ENCODE measurements around the gene STARD5. TPM values are rescaled to one million over a fixed set of nuclear protein-coding genes. Genes with fewer than 3 reads are reported as not detected.

Gene STARD5
- total and polyA plus RNA-seq, 10 donors = 6.4 to 18.9 (median 10.9) TPM

DNA sequence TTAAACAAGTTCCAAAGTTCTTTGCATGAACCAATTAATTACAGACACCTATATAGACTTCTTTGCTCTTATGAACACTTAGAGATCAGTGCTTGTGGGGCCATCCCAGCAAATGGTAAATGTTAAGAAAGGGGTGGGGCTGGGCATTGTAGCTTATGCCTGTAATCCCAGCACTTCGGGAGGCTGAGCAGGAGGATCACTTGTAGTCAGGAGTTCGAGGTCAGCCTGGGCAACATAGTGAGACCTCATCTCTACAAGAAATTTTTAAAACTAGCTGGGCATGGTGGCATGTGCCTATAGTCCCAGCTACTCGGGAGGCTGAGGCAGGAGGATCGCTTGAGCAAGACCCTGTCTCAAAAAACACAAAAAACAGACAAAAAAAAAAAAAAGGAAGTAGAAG is 19.4 kb upstream of the STARD5 start:
- H3K27me3 ChIP-seq (replicated peaks in 1 of 7) = no peaks in the 10 kb centered on the region
- no peak for DNase-seq
- no peaks in the 10 kb centered on the region for H3K9me3 ChIP-seq
- H3K27ac ChIP-seq = no peak overlapping the region
- no peak overlapping the region for H3K4me3 ChIP-seq
- no peak for TF ChIP-seq POLR2AphosphoS5 (IDR thresholded peaks at IDR 0.05)
- no peak for TF ChIP-seq POLR2A (IDR thresholded peaks at IDR 0.05)
- TF ChIP-seq CTCF (IDR thresholded peaks at IDR 0.05 in 8 of 11, conservative IDR thresholded peaks at IDR 0.05 in 3 of 11) = no peak
- WGBS, 5 donors = 84 to 93% (median 89%) methylated on average over 4 of the region's 4 CpGs
- H3K36me3 ChIP-seq = no peaks in the 10 kb centered on the region
- H3K4me1 ChIP-seq = peaks cover 0 to 6% (median 0%) of the 10 kb centered on the region in 6 donors
- intact Hi-C loops (cut with DNase I; ENCODE audit: low total_unique reads) = no loop called here

GRCh38 chr15:81341351-81341750 is 17.4 kb upstream of the STARD5 start:
- H3K9me3 ChIP-seq = no peaks in the 10 kb centered on the region
- DNase-seq = no peak
- no peak overlapping the region for H3K27ac ChIP-seq
- H3K4me3 ChIP-seq = no peak overlapping the region
- intact Hi-C loops (cut with DNase I; ENCODE audit: low total_unique reads) = no loop called here
- peaks cover 0 to 6% (median 0%) of the 10 kb centered on the region in 6 donors for H3K4me1 ChIP-seq
- TF ChIP-seq POLR2AphosphoS5 (IDR thresholded peaks at IDR 0.05) (no peak), POLR2A (IDR thresholded peaks at IDR 0.05) (no peak), CTCF (IDR thresholded peaks at IDR 0.05 in 8 of 11, conservative IDR thresholded peaks at IDR 0.05 in 3 of 11) (no peak)
- H3K27me3 ChIP-seq (replicated peaks in 1 of 7) = no peaks in the 10 kb centered on the region
- no peaks in the 10 kb centered on the region for H3K36me3 ChIP-seq
- 82 to 92% (median 88%) methylated on average over 4 of the region's 4 CpGs for WGBS, 5 donors

- Histone ChIP-seq H3K4me1 (peaks cover 0 to 6% (median 0%) of the 10 kb centered on the region in 6 donors), H3K27ac (no peak overlapping the region), H3K36me3 (no peaks in the 10 kb centered on the region), H3K27me3 (replicated peaks in 1 of 7) (no peaks in the 10 kb centered on the region), H3K4me3 (no peak overlapping the region), H3K9me3 (no peaks in the 10 kb centered on the region)
- intact Hi-C loops (cut with DNase I; ENCODE audit: low total_unique reads) = loop anchor here (5.0 kb wide), 1 partner anchor 63 kb away; no protein-coding TSS in a partner anchor
- DNase-seq = no peak
- TF ChIP-seq POLR2A (IDR thresholded peaks at IDR 0.05) (no peak), CTCF (IDR thresholded peaks at IDR 0.05 in 8 of 11, conservative IDR thresholded peaks at IDR 0.05 in 3 of 11) (no peak), POLR2AphosphoS5 (IDR thresholded peaks at IDR 0.05) (no peak)
- WGBS, 5 donors = 70 to 86% (median 74%) methylated on average over 4 of the region's 4 CpGs
Observed at GRCh38 chr15:81339851-81340250, 15.9 kb upstream of the STARD5 start.

DNA sequence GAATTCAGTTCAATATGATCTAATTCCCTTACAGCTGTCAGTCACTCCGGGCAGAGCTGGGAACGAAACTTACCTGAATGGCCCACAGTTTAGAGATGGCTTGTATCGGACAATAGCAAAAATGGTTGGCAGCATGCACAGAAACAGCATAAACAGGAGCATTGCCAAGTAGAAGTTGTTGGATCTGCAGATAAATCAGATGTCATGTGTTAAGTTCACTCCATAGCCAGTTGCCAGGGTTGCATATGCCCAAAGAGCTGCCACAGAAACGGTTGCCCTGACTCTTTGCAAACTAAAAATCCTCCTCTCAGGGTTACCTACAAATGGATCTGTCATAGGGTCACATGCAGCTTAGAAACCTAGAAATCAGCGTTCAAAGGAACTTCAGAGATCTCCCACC is 15.4 kb upstream of the STARD5 start:
- H3K27ac ChIP-seq = no peak overlapping the region
- H3K36me3 ChIP-seq = no peaks in the 10 kb centered on the region
- no peaks in the 10 kb centered on the region for H3K27me3 ChIP-seq (replicated peaks in 1 of 7)
- H3K9me3 ChIP-seq = no peaks in the 10 kb centered on the region
- 86 to 96% (median 92%) methylated on average over 5 of the region's 5 CpGs for WGBS, 5 donors
- no peak for DNase-seq
- intact Hi-C loops (cut with DNase I; ENCODE audit: low total_unique reads) = loop anchor here (5.0 kb wide), 1 partner anchor 62 kb away; no protein-coding TSS in a partner anchor
- no peak overlapping the region for H3K4me3 ChIP-seq
- TF ChIP-seq CTCF (IDR thresholded peaks at IDR 0.05 in 8 of 11, conservative IDR thresholded peaks at IDR 0.05 in 3 of 11) = no peak
- TF ChIP-seq POLR2AphosphoS5 (IDR thresholded peaks at IDR 0.05) = no peak
- TF ChIP-seq POLR2A (IDR thresholded peaks at IDR 0.05) = no peak
- peaks cover 0 to 6% (median 0%) of the 10 kb centered on the region in 6 donors for H3K4me1 ChIP-seq
